Neutrophil (primary cell): ENCODE measurements around the gene NPAS2.

Experiments used
- H3K27ac ChIP-seq: fragments of 200-600 bp; sonication (generic); 2 replicates; pipeline ENCODE4 v1.5.1; 2016; ENCODE audit warnings: mild to moderate bottlenecking, moderate library complexity
- H3K27me3 ChIP-seq: fragments of 200-600 bp; sonication (generic); 2 replicates; pipeline ENCODE4 v1.6.0; 2016; ENCODE audit warnings: mild to moderate bottlenecking
- H3K36me3 ChIP-seq: fragments of 200-600 bp; sonication (generic); 2 replicates; pipeline ENCODE4 v1.5.1; 2017
- H3K4me1 ChIP-seq, 2 experiments: fragments of 200-600 bp in 1 of 2; sonication (generic) in 1 of 2; 1 replicate in 1 of 2; 2 replicates in 1 of 2; pipeline versions ENCODE4 v1.5.1 to v1.6.1; 2013 to 2016; ENCODE audit warnings: low read depth in 1 of 2, low read length in 1 of 2, mild to moderate bottlenecking in 1 of 2, moderate library complexity in 1 of 2; ENCODE audit not compliant: control insufficient read depth in 1 of 2, insufficient read depth in 1 of 2
- H3K4me3 ChIP-seq, 2 experiments: fragments of 200-600 bp in 1 of 2; sonication (generic) in 1 of 2; 1 replicate in 1 of 2; 2 replicates in 1 of 2; pipeline ENCODE4 v1.5.1; 2013 to 2016; ENCODE audit warnings: low read depth in 1 of 2, low read length in 1 of 2, mild to moderate bottlenecking in 1 of 2, moderate library complexity in 1 of 2
- H3K9me3 ChIP-seq: fragments of 200-600 bp; sonication (generic); 2 replicates; pipeline ENCODE4 v1.5.1; 2016
- TF ChIP-seq, protein P1 (sequence below): fragments of 200-600 bp; sonication (generic); IDR thresholded peaks from 2 replicates; pipeline ENCODE4 v1.5.1; 2016; ENCODE audit warnings: antibody characterized with exemption

NPAS2 gene

DNA sequence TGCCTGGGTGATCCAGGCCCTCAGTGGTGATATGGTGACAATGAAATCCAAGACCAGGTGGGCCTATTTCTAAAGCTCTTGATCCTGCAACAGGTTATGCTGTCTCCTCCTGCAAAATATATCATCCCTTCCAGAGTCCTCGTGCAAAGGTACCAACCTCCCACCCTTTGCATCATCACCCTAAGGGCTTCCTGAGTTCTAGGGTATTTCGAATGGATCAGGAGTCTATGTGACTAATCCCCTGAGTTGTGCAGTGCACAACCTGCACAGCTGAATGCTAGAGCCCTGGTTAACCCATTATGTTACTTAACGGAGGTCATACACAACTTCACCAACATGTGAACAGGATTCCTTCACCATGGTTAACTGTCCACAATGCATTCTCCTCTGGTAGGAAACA, 13.4 kb upstream of the NPAS2 start:
- Histone ChIP-seq H3K4me1 (no peaks in the 10 kb centered on the region), H3K4me3 (no peak overlapping the region), H3K9me3 (no peaks in the 10 kb centered on the region), H3K27me3 (peaks cover 33% of the 10 kb centered on the region), H3K27ac (no peak overlapping the region), H3K36me3 (no peaks in the 10 kb centered on the region)
- TF ChIP-seq, protein P1, sequence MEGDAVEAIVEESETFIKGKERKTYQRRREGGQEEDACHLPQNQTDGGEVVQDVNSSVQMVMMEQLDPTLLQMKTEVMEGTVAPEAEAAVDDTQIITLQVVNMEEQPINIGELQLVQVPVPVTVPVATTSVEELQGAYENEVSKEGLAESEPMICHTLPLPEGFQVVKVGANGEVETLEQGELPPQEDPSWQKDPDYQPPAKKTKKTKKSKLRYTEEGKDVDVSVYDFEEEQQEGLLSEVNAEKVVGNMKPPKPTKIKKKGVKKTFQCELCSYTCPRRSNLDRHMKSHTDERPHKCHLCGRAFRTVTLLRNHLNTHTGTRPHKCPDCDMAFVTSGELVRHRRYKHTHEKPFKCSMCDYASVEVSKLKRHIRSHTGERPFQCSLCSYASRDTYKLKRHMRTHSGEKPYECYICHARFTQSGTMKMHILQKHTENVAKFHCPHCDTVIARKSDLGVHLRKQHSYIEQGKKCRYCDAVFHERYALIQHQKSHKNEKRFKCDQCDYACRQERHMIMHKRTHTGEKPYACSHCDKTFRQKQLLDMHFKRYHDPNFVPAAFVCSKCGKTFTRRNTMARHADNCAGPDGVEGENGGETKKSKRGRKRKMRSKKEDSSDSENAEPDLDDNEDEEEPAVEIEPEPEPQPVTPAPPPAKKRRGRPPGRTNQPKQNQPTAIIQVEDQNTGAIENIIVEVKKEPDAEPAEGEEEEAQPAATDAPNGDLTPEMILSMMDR = no peak

DNA sequence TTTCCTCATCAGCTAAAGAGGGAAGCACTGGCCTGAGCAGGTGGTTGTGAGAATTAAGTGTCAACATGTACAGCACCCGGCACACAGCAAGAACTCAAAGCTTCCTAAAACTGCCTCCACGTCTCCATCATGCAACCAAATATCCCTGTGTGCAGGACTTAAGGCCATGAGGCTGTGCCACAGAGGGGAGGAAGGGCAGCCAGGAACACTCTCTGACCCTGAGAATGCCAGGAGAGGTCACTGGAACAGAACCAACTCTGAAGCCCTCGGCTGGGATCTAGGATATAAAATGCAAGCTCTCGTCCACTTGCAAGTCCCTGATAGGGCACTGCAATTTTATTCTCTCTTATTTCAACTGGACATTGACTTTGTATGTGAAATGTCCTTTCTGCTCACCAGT, 12.2 kb upstream of the NPAS2 start:
- Histone ChIP-seq H3K9me3 (no peaks in the 10 kb centered on the region), H3K36me3 (no peaks in the 10 kb centered on the region), H3K27me3 (peaks cover 41% of the 10 kb centered on the region), H3K27ac (no peak overlapping the region), H3K4me3 (no peak overlapping the region), H3K4me1 (no peaks in the 10 kb centered on the region)
- TF ChIP-seq, protein P1 = no peak

DNA sequence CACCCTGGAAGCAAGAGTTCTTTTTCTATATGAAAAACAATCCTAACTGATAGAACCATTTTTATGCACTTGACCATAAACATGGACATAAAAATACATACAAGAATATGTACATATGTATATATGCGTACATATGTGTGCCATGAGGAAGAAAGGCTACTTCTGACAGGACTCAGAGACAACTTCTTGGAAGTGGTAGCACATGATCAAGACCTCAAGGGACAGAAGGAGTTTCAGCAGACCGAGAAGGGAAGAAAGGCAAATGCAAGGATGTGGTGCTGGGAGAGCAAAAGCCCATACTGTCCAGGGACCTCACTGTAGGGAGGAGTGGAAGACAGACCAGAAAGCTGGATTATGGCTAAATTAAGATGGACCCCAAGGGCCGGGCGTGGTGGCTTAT, 11.4 kb upstream of the NPAS2 start:
- no peaks in the 10 kb centered on the region for H3K36me3 ChIP-seq
- TF ChIP-seq, protein P1 = no peak
- H3K27ac ChIP-seq = no peak overlapping the region
- H3K9me3 ChIP-seq = no peaks in the 10 kb centered on the region
- peaks cover 50% of the 10 kb centered on the region for H3K27me3 ChIP-seq
- H3K4me1 ChIP-seq = no peaks in the 10 kb centered on the region
- H3K4me3 ChIP-seq = no peak overlapping the region

DNA sequence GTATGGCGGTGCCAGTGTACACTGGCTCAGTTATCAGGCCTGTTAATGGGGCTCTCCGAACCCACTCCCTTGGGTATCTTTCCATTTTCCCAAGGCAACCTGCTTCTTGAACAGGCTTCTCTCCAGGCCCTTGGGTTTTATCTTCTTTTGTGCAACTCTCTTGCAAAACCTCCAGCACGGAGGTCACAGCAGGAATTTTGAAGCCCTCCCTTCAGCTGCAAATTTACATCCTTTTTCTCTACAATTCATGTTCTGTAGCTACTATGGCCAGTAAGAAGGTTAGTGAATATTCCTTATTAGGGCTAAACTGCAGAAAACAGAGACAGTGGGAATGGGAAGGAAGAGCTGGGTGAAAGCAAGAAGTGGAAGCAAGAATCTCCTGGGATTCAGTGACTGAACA, 10.4 kb upstream of the NPAS2 start:
- no peaks in the 10 kb centered on the region for H3K36me3 ChIP-seq
- H3K27ac ChIP-seq = no peak overlapping the region
- no peaks in the 10 kb centered on the region for H3K4me1 ChIP-seq
- TF ChIP-seq, protein P1 = no peak
- H3K9me3 ChIP-seq = no peaks in the 10 kb centered on the region
- peaks cover 59% of the 10 kb centered on the region for H3K27me3 ChIP-seq
- H3K4me3 ChIP-seq = no peak overlapping the region

DNA sequence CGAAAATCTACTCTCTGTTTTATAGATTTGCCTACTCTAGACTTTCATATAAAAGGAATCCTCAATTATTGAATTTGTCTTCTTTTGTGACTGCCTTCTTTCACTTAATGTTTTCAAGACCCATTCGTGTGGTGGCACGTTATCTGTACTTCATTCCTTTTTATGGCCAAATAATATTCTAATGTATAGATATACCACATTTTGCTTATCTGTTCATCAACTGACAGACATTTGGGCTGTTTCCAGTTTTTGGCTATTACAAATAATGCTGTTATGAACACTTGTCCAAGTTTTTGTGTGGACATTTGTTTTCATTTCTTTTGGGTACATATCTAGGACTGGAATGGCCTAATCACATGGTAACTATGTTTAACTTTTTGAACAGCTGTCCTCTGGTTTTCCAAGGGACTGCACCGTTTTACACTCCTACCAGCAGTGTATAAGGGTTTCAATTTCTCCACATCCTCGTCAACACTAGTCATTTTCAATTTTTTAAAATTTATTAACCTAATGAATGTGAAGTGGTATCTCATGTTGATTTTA, 9.3 kb upstream of the NPAS2 start:
- TF ChIP-seq, protein P1 = no peak
- Histone ChIP-seq H3K4me3 (no peak overlapping the region), H3K27ac (no peak overlapping the region), H3K4me1 (no peaks in the 10 kb centered on the region), H3K36me3 (no peaks in the 10 kb centered on the region), H3K9me3 (no peaks in the 10 kb centered on the region), H3K27me3 (peaks cover 71% of the 10 kb centered on the region)

DNA sequence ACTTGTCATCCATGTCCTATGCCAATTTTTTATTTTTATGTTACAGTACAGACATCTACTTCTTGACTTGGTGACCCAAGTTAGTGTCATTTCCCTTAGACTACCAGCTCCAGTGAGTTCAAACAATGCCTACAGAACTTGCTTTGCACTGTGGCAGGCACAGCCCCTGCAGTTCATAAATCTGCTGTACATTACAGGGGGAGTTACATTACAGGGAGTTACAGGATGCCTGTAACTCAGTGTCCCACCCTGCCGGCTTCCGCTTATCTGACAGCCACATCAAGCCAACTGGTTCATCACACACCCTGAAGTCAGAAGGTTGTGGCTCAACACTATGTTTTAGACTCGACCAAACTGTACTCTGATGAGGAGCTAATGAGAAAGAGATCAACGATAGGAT, 7.8 kb upstream of the NPAS2 start:
- H3K36me3 ChIP-seq = no peaks in the 10 kb centered on the region
- H3K4me1 ChIP-seq = no peaks in the 10 kb centered on the region
- no peak overlapping the region for H3K4me3 ChIP-seq
- peaks cover 80% of the 10 kb centered on the region for H3K27me3 ChIP-seq
- no peaks in the 10 kb centered on the region for H3K9me3 ChIP-seq
- H3K27ac ChIP-seq = no peak overlapping the region
- TF ChIP-seq, protein P1 = no peak
